Measurements from ENCODE around the gene SNAPC4.
"Not testable (repeated sequence)": the region's sequence is repeated elsewhere in the genome, so short reads cannot be mapped to it uniquely, and the experiment has no call there.

The SNAPC4 gene

DNA sequence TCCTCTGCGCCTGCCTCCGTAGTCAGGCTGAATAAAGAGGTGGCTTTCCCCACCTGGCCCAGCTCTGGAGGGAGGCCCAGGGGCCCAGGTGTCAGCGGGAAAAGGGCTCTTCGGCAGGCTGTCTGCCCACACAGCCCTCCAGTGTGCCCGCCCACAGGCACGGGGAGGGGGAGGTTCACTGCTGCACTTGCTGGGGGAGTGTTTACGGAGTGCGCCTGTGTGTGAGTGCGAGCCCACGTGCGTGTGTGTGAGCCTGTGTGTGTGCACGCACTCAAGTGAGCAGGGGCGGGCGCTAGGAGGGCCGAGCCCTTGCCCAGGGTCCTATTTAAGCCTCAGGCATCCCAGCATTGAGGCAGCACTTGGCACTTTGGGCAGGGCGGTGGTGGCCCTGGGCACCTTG is 47.3 kb downstream of the SNAPC4 start:
- DNase-seq = no peak

DNA sequence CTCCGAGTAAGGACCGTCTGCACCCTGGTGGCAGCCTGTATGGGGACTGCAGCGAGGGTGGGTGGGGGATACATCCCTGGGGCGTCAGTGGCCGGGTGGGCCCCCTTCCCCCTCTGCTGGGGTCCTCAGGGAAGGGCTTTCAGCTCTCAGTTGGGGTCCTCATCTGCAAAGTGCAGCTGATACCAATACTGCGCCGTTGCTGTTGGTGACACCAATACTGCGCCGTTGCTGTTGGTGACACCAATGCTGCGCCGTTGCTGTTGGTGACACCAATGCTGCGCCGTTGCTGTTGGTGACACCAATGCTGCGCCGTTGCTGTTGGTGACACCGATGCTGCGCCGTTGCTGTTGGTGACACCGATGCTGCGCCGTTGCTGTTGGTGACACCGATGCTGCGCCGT is 48.1 kb downstream of the SNAPC4 start:
- not testable (repeated sequence) for DNase-seq

DNA sequence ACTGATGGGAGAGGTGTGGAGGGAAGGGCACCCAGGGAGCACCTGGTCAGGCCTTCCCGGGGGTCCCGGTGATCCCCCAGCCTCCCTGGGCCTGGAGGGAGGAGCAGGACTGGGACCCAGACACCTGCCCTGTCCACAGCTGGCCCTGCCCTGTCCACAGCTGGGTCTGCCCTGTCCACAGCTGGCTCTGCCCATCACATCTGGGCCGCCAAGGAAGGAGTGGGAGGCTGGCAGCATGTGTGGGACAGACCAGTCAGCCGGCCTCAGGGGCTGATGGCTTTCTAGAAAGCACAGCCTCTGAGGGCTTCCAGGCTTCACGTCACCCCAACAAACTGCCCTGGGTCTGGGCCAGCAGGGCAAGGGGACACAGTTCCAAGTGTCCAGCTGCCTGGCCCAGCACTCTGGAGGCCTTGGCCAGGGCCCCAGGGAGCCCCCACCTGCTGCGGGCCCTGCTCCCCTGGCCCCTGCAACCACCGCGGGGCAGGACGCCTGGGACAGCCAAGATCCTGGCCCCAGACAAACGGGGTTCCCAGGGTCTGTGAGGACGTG is 48.6 kb downstream of the SNAPC4 start:
- no peak for DNase-seq
